ENCODE measurements around the gene COL4A6. TPM values are rescaled to one million over a fixed set of nuclear protein-coding genes. Genes with fewer than 3 reads are reported as not detected.

COL4A6 gene
- total and polyA plus RNA-seq, 10 of the 15 experiments (the other 5 are each of a cell fraction or from before 2014, with no cell fraction given) = 0.02 to 0.56 (median 0.05) TPM; not detected in 3

DNA sequence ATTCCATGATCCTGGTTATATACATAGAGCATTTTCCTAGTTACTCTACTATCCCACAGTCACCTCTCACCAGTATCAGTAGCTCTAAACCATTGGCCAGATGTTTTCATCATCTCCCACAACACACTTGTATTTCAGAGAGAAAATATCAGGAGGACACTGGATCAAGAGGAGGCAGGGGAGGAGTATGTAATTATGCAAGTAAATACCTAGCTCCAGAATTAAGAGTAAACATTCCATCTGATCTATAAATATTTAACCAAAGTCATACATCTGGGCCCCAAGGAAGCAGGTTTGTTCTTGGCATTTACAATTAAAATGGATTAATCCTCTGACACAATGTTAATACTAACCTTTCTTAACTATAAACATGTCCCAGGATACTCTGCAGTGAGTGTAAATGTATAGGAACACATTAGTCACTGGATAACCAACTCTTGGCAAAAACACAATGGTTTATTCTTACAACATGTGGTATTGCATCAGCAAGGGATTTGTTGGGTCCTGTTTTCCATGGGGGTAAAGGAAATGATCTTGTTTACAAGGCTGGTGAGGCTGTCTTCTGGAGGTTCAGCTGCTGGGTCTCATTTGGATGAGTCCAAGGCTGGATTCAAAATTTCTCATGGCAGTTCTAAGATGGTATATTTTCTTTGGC is 176.5 kb downstream of the COL4A6 start:
- Histone ChIP-seq H3K27me3 (replicated peaks in 1 of 2; ENCODE audit: control insufficient read depth in 2 of 2, insufficient read depth in 2 of 2, low read length in 1 of 2) (no peaks in the 10 kb centered on the region), H2AFZ (ENCODE audit: control insufficient read depth, low read depth, low read length) (no peak overlapping the region), H3K4me2 (ENCODE audit: control insufficient read depth, insufficient read depth) (no peak overlapping the region), H3K4me3 (no peak overlapping the region), H3K36me3 (ENCODE audit: control insufficient read depth in 2 of 2, insufficient read depth in 2 of 2, low read length in 1 of 2) (no peaks in the 10 kb centered on the region), H3K79me2 (ENCODE audit: control insufficient read depth, insufficient read depth, low read length) (no peaks in the 10 kb centered on the region), H3K9me3 (replicated peaks; ENCODE audit: control insufficient read depth, insufficient read depth, low read length) (no peaks in the 10 kb centered on the region), H3K4me1 (ENCODE audit: control insufficient read depth, insufficient read depth, low read length) (no peaks in the 10 kb centered on the region), H3K9ac (ENCODE audit: control insufficient read depth, insufficient read depth, low read length) (no peak overlapping the region), H4K20me1 (ENCODE audit: control insufficient read depth, insufficient read depth) (no peaks in the 10 kb centered on the region), H3K27ac (ENCODE audit: control insufficient read depth, insufficient read depth) (no peak overlapping the region)
- ChIA-PET RAD21 (ENCODE audit: unreplicated experiment) (no interaction called here), CTCF (interaction anchor here (0.7 to 1.1 kb wide), 3 partner anchors 8 to 229 kb away, joined by 3 read pairs; no protein-coding TSS in a partner anchor), POLR2A (no interaction called here), SMC1A (ENCODE audit: uncharacterized antibody, unreplicated experiment) (interaction anchor here (0.7 kb wide), 1 partner anchor 1123 kb away, joined by 3 read pairs; no protein-coding TSS in a partner anchor)
- FAIRE-seq (no peak), DNase-seq (ENCODE audit: low read depth, low spot score) (no peak), ATAC-seq (no peak)
- intact Hi-C loops (cut with micrococcal nuclease; ENCODE audit: unreplicated experiment) (no loop called here), in situ Hi-C loops (cut with MboI) (no loop called here)
- BruUV-seq (replicated peaks) = no TSS peak
- TF ChIP-seq DPF2 (IDR thresholded peaks at IDR 0.05) (no peak), KAT2A (conservative IDR thresholded peaks at IDR 0.05; ENCODE audit: control insufficient read depth, low read depth, low read length) (no peak), JUND (IDR thresholded peaks at IDR 0.05; ENCODE audit: low read depth, low read length) (no peak), MXI1 (IDR thresholded peaks at IDR 0.05; ENCODE audit: low read depth, low read length) (no peak), EED (IDR thresholded peaks at IDR 0.05; ENCODE audit: low read depth) (no peak), KLF5 (IDR thresholded peaks at IDR 0.05; ENCODE audit: partially characterized antibody) (no peak), TCF7 (IDR thresholded peaks at IDR 0.05; ENCODE audit: borderline replicate concordance) (no peak), NR2C2 (IDR thresholded peaks at IDR 0.05; ENCODE audit: borderline replicate concordance, control insufficient read depth, insufficient read length, low read depth) (no peak)
- TF ChIP-seq, protein P1, sequence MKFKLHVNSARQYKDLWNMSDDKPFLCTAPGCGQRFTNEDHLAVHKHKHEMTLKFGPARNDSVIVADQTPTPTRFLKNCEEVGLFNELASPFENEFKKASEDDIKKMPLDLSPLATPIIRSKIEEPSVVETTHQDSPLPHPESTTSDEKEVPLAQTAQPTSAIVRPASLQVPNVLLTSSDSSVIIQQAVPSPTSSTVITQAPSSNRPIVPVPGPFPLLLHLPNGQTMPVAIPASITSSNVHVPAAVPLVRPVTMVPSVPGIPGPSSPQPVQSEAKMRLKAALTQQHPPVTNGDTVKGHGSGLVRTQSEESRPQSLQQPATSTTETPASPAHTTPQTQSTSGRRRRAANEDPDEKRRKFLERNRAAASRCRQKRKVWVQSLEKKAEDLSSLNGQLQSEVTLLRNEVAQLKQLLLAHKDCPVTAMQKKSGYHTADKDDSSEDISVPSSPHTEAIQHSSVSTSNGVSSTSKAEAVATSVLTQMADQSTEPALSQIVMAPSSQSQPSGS (IDR thresholded peaks at IDR 0.05; ENCODE audit: low read length) = no peak
- TF ChIP-seq, protein P2, sequence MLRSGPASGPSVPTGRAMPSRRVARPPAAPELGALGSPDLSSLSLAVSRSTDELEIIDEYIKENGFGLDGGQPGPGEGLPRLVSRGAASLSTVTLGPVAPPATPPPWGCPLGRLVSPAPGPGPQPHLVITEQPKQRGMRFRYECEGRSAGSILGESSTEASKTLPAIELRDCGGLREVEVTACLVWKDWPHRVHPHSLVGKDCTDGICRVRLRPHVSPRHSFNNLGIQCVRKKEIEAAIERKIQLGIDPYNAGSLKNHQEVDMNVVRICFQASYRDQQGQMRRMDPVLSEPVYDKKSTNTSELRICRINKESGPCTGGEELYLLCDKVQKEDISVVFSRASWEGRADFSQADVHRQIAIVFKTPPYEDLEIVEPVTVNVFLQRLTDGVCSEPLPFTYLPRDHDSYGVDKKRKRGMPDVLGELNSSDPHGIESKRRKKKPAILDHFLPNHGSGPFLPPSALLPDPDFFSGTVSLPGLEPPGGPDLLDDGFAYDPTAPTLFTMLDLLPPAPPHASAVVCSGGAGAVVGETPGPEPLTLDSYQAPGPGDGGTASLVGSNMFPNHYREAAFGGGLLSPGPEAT (IDR thresholded peaks at IDR 0.05; ENCODE audit: low read depth) = no peak
- TF ChIP-seq, protein P3, sequence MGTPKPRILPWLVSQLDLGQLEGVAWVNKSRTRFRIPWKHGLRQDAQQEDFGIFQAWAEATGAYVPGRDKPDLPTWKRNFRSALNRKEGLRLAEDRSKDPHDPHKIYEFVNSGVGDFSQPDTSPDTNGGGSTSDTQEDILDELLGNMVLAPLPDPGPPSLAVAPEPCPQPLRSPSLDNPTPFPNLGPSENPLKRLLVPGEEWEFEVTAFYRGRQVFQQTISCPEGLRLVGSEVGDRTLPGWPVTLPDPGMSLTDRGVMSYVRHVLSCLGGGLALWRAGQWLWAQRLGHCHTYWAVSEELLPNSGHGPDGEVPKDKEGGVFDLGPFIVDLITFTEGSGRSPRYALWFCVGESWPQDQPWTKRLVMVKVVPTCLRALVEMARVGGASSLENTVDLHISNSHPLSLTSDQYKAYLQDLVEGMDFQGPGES (IDR thresholded peaks at IDR 0.05) = no peak
